GM23338 (cell line): Measurements from ENCODE around the gene CORO2A.

Source experiments
- CTCF ChIP-seq, 2 experiments: fragments of 200-600 bp in 1 of 2; sonication (generic) in 1 of 2; conservative IDR thresholded peaks; 2 replicates each; pipeline versions ENCODE4 v1.5.1 to v1.6.1; 2016 to 2017; ENCODE audit warnings: antibody characterized with exemption in 2 of 2, low read depth in 2 of 2, mild to moderate bottlenecking in 2 of 2, moderate library complexity in 1 of 2
- EZH2 ChIP-seq: fragments of 200-600 bp; sonication (generic); IDR thresholded peaks from one replicate; pipeline ENCODE4 v1.8.0; 2017; ENCODE audit warnings: antibody characterized with exemption, mild to moderate bottlenecking, low read depth; ENCODE audit not compliant: unreplicated experiment
- POLR2AphosphoS5 ChIP-seq: IDR thresholded peaks from 2 replicates; pipeline ENCODE4 v1.6.1; 2016; ENCODE audit warnings: antibody characterized with exemption, low read depth
- REST ChIP-seq: IDR thresholded peaks from one replicate; pipeline ENCODE4 v1.6.1; 2018; ENCODE audit warnings: antibody characterized with exemption; ENCODE audit not compliant: unreplicated experiment

- no peak for TF ChIP-seq CTCF (conservative IDR thresholded peaks at IDR 0.05; ENCODE audit: low read depth in 2 of 2)
- TF ChIP-seq EZH2 = no peak
- TF ChIP-seq POLR2AphosphoS5 = no peak
- no peak for TF ChIP-seq REST
Observed at GRCh38 chr9:98159790-98160189, 32.6 kb downstream of the CORO2A start.
